AG04450 (cell line): ENCODE measurements around the gene MUC5B. TPM values are rescaled to one million over a fixed set of nuclear protein-coding genes. Genes with fewer than 3 reads are reported as not detected.
"Not testable (repeated sequence)": the region's sequence is repeated elsewhere in the genome, so short reads cannot be mapped to it uniquely, and the experiment has no call there.

Experiments
- CTCF ChIA-PET: fragments of 300-600, 350-600 bp; formaldehyde crosslinking; extraction: SDS; loops from one replicate; lab custom pipeline; 2022; ENCODE audit warnings: antibody characterized with exemption, inconsistent platforms; lab: Charles Lee
- POLR2A ChIA-PET: fragments of 350-600 bp; formaldehyde crosslinking; extraction: SDS; loops from one replicate; lab custom pipeline; 2021; ENCODE audit warnings: antibody characterized with exemption, inconsistent platforms; lab: Yijun Ruan, JAX
- DNase-seq: peaks from one replicate; pipeline ENCODE4 v3.0.0-alpha.2; 2011; ENCODE audit warnings: low read depth, low spot score
- H3K27ac ChIP-seq: one replicate; pipeline ENCODE4 v1.5.1; 2012; ENCODE audit warnings: low read depth, low read length, control low read depth
- H3K27me3 ChIP-seq: one replicate; pipeline ENCODE4 v1.6.0; 2012; ENCODE audit warnings: low read length; ENCODE audit not compliant: control insufficient read depth, insufficient read depth
- H3K4me3 ChIP-seq: 2 replicates; pipeline ENCODE4 v1.5.1; 2011; ENCODE audit warnings: mild to moderate bottlenecking, low read depth, low read length, control low read depth
- H3K9me3 ChIP-seq: 2 replicates; pipeline ENCODE4 v1.5.1; 2012; ENCODE audit warnings: low read length; ENCODE audit not compliant: control insufficient read depth, insufficient read depth
- CTCF ChIP-seq: IDR thresholded peaks from 2 replicates; pipeline ENCODE4 v1.5.1; 2011; ENCODE audit warnings: low read depth, low read length, control low read depth, inconsistent platforms
- polyA minus RNA-seq: library from RNA; depleted of rRNA, polyadenylated mRNA; stranded (reverse); fragments of >200 nt; gene quantifications from 2 replicates; pipeline ENCODE4 v1.2.3, GENCODE V29; 2011; rRNA and poly(A)+ RNA removed
- polyA plus RNA-seq: library from polyadenylated mRNA; depleted of rRNA; stranded (reverse); fragments of >200 nt; gene quantifications from 2 replicates; pipeline ENCODE4 v1.2.3, GENCODE V29; 2011; rRNA removed

The MUC5B gene, protein sequence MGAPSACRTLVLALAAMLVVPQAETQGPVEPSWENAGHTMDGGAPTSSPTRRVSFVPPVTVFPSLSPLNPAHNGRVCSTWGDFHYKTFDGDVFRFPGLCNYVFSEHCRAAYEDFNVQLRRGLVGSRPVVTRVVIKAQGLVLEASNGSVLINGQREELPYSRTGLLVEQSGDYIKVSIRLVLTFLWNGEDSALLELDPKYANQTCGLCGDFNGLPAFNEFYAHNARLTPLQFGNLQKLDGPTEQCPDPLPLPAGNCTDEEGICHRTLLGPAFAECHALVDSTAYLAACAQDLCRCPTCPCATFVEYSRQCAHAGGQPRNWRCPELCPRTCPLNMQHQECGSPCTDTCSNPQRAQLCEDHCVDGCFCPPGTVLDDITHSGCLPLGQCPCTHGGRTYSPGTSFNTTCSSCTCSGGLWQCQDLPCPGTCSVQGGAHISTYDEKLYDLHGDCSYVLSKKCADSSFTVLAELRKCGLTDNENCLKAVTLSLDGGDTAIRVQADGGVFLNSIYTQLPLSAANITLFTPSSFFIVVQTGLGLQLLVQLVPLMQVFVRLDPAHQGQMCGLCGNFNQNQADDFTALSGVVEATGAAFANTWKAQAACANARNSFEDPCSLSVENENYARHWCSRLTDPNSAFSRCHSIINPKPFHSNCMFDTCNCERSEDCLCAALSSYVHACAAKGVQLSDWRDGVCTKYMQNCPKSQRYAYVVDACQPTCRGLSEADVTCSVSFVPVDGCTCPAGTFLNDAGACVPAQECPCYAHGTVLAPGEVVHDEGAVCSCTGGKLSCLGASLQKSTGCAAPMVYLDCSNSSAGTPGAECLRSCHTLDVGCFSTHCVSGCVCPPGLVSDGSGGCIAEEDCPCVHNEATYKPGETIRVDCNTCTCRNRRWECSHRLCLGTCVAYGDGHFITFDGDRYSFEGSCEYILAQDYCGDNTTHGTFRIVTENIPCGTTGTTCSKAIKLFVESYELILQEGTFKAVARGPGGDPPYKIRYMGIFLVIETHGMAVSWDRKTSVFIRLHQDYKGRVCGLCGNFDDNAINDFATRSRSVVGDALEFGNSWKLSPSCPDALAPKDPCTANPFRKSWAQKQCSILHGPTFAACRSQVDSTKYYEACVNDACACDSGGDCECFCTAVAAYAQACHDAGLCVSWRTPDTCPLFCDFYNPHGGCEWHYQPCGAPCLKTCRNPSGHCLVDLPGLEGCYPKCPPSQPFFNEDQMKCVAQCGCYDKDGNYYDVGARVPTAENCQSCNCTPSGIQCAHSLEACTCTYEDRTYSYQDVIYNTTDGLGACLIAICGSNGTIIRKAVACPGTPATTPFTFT (N-terminal part only)
- polyA plus RNA-seq (not detected in 2 replicates), polyA minus RNA-seq (not detected in 2 replicates)

DNA sequence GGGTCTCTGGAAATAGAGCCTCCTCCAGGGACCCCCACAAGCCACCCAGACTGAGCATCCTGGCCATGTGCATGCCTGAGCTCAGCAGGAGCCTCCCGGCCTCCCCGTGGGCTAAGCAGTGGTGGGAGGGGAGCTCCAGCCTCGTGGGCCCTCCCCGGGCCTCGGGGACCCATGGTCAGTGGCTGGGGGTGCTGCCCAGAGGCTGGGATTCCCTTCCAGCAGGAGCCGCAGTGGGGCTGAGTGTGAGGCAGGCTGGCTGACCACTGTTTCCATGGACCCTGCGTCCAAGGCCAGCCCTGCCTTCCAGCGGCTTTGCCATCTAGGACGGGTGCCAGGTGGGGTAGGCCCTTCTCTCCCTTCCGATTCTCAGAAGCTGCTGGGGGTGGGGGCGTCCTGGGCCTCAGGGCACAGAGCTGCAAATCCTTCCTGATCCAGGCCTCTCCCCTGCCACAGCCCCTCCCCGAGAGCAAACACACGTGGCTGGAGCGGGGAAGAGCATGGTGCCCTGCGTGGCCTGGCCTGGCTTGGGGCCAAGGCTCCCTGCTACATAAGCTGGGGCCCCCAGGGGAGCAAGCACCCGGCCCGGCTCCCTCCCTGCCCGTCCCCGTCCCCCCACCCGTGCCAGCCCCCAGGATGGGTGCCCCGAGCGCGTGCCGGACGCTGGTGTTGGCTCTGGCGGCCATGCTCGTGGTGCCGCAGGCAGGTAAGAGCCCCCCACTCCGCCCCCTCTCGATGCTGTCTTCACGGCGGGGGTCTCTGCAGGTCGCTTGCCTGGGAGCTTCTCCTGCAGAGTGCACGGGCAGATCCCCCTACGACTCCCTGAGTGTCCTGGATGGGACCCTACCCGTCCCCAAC, at the start of gene MUC5B:
Gene MUC5B (plus strand): TSS at position 576 of the 855 bp plus-strand sequence. CDS start 58 bp downstream, at position 634.
- ChIA-PET CTCF (no interaction called here), POLR2A (no interaction called here)
- no peak within 1 kb of the TSS for H3K27ac ChIP-seq
- no peak within 1 kb of the TSS for H3K4me3 ChIP-seq
- H3K27me3 ChIP-seq = peaks cover 7% of the 10 kb centered on the region
- H3K9me3 ChIP-seq = no peaks in the 10 kb centered on the region; the same call in 1 of the 2 replicates
- no peak for DNase-seq
- no peak for TF ChIP-seq CTCF

DNA sequence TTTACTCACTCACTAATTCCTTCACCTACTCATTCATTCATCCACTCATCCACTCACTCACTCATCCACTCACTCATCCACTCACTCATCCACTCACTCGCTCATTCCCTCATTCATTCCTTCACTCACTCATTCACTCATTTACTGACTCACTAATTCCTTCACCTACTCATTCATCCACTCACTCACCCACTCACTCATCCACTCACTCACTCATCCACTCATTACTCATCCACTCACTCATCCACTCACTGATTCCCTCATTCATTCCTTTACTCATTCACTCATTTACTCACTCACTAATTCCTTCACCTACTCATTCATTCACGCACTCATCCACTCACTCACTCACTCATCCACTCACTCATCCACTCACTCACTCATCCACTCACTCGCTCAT, 49.5 kb upstream of the MUC5B start:
- DNase-seq, CTCF ChIA-PET: not testable (repeated sequence)

GRCh38 chr11:1174441-1175370, 48.2 kb upstream of the MUC5B start:
- ChIA-PET CTCF (no interaction called here), POLR2A (no interaction called here)
- DNase-seq = no peak
- Histone ChIP-seq H3K27ac (no peak overlapping the region), H3K27me3 (no peaks in the 10 kb centered on the region), H3K9me3 (peaks cover 74% of the 10 kb centered on the region), H3K4me3 (no peak overlapping the region)
- no peak for TF ChIP-seq CTCF

More for the DNA sequence above, 49.5 kb upstream of the MUC5B start:
- H3K9me3 ChIP-seq = peaks cover 68% of the 10 kb centered on the region
- H3K27ac ChIP-seq, H3K4me3 ChIP-seq, POLR2A ChIA-PET, H3K27me3 ChIP-seq: not testable (repeated sequence)

DNA sequence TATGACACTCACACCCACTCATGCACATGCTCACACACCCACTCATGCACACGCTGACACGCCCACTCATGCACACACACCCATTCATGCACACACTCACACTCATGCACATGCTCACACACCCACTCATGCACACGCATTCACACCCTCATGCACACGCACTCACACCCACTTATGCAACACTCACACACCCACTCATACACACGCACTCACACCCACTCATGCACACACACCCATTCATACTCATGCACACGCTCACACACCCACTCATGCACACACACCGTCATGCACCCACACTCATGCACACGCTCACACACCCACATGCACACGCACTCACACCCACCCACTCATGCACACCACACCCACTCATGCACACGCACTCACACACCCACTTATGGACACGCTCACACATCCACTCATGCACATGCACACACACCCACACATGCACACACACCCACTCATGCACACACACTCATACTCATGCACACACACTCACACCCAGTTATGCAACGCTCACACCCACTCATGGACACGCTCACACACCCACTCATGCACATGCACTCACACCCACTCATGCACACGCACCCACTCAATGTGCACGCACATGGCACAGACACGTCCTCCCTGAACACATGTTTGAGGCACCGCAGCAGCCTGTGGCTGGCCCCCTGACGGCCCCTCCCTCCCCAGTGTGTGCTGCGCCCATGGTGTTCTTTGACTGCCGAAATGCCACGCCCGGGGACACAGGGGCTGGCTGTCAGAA, 47.2 kb upstream of the MUC5B start:
- no peak for TF ChIP-seq CTCF

More for the DNA sequence above, 47.2 kb upstream of the MUC5B start:
- DNase-seq = no peak
- Histone ChIP-seq H3K4me3 (no peak overlapping the region), H3K27ac (no peak overlapping the region), H3K27me3 (no peaks in the 10 kb centered on the region), H3K9me3 (peaks cover 82% of the 10 kb centered on the region)
- POLR2A ChIA-PET = no interaction called here
- CTCF ChIA-PET = no interaction called here
